ENCODE data around the gene TECPR1. TPM values are rescaled to one million over a fixed set of nuclear protein-coding genes. Genes with fewer than 3 reads are reported as not detected.

TECPR1 gene
- total and polyA plus RNA-seq, 2 experiments from 2014 or later, result 4.6 to 24.4 TPM

DNA sequence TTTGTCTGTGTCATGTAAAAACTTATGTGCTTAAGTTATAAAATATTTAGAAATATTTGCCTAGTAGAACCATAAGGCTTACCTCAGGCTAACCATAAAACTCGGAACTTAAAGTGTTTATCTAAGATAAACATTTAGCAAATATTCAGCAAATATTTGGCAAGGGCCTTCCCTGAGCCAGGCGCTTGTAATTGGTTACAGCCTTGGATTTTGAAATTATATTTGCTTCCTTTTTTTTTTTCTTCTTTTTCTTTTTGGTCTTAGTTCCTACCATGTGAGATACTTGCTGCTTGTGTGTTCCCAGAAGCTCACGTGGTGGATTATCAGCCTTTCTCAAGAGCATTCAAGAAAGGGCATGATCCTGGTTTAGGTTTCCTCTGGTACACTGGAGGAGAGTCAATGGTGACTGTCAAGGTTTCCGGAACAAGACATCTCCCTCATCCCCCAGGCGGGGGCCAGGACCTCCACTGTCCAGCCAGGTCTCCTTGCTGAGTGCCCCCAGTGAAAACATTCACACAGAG lies 24.3 kb upstream of the TECPR1 start:
- ATAC-seq (no peak), DNase-seq (ENCODE audit: low spot score) (no peak)
- H3K9me3 Mint-ChIP-seq, result no peaks in the 10 kb centered on the region
- TF ChIP-seq JUNB (IDR thresholded peaks at IDR 0.05; ENCODE audit: unreplicated experiment), result no peak
- TF ChIP-seq, protein P1, sequence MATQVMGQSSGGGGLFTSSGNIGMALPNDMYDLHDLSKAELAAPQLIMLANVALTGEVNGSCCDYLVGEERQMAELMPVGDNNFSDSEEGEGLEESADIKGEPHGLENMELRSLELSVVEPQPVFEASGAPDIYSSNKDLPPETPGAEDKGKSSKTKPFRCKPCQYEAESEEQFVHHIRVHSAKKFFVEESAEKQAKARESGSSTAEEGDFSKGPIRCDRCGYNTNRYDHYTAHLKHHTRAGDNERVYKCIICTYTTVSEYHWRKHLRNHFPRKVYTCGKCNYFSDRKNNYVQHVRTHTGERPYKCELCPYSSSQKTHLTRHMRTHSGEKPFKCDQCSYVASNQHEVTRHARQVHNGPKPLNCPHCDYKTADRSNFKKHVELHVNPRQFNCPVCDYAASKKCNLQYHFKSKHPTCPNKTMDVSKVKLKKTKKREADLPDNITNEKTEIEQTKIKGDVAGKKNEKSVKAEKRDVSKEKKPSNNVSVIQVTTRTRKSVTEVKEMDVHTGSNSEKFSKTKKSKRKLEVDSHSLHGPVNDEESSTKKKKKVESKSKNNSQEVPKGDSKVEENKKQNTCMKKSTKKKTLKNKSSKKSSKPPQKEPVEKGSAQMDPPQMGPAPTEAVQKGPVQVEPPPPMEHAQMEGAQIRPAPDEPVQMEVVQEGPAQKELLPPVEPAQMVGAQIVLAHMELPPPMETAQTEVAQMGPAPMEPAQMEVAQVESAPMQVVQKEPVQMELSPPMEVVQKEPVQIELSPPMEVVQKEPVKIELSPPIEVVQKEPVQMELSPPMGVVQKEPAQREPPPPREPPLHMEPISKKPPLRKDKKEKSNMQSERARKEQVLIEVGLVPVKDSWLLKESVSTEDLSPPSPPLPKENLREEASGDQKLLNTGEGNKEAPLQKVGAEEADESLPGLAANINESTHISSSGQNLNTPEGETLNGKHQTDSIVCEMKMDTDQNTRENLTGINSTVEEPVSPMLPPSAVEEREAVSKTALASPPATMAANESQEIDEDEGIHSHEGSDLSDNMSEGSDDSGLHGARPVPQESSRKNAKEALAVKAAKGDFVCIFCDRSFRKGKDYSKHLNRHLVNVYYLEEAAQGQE (IDR thresholded peaks at IDR 0.05; ENCODE audit: unreplicated experiment), result no peak
- TF ChIP-seq, protein P2, sequence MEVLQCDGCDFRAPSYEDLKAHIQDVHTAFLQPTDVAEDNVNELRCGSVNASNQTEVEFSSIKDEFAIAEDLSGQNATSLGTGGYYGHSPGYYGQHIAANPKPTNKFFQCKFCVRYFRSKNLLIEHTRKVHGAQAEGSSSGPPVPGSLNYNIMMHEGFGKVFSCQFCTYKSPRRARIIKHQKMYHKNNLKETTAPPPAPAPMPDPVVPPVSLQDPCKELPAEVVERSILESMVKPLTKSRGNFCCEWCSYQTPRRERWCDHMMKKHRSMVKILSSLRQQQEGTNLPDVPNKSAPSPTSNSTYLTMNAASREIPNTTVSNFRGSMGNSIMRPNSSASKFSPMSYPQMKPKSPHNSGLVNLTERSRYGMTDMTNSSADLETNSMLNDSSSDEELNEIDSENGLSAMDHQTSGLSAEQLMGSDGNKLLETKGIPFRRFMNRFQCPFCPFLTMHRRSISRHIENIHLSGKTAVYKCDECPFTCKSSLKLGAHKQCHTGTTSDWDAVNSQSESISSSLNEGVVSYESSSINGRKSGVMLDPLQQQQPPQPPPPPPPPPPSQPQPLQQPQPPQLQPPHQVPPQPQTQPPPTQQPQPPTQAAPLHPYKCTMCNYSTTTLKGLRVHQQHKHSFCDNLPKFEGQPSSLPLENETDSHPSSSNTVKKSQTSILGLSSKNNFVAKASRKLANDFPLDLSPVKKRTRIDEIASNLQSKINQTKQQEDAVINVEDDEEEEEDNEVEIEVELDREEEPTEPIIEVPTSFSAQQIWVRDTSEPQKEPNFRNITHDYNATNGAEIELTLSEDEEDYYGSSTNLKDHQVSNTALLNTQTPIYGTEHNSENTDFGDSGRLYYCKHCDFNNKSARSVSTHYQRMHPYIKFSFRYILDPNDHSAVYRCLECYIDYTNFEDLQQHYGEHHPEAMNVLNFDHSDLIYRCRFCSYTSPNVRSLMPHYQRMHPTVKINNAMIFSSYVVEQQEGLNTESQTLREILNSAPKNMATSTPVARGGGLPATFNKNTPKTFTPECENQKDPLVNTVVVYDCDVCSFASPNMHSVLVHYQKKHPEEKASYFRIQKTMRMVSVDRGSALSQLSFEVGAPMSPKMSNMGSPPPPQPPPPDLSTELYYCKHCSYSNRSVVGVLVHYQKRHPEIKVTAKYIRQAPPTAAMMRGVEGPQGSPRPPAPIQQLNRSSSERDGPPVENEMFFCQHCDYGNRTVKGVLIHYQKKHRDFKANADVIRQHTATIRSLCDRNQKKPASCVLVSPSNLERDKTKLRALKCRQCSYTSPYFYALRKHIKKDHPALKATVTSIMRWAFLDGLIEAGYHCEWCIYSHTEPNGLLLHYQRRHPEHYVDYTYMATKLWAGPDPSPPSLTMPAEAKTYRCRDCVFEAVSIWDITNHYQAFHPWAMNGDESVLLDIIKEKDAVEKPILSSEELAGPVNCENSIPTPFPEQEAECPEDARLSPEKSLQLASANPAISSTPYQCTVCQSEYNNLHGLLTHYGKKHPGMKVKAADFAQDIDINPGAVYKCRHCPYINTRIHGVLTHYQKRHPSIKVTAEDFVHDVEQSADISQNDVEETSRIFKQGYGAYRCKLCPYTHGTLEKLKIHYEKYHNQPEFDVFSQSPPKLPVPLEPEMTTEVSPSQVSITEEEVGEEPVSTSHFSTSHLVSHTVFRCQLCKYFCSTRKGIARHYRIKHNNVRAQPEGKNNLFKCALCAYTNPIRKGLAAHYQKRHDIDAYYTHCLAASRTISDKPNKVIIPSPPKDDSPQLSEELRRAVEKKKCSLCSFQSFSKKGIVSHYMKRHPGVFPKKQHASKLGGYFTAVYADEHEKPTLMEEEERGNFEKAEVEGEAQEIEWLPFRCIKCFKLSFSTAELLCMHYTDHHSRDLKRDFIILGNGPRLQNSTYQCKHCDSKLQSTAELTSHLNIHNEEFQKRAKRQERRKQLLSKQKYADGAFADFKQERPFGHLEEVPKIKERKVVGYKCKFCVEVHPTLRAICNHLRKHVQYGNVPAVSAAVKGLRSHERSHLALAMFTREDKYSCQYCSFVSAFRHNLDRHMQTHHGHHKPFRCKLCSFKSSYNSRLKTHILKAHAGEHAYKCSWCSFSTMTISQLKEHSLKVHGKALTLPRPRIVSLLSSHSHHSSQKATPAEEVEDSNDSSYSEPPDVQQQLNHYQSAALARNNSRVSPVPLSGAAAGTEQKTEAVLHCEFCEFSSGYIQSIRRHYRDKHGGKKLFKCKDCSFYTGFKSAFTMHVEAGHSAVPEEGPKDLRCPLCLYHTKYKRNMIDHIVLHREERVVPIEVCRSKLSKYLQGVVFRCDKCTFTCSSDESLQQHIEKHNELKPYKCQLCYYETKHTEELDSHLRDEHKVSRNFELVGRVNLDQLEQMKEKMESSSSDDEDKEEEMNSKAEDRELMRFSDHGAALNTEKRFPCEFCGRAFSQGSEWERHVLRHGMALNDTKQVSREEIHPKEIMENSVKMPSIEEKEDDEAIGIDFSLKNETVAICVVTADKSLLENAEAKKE (CRISPR knock-in tag; IDR thresholded peaks at IDR 0.05), result no peak
- TF ChIP-seq ZNF114 (CRISPR knock-in tag; IDR thresholded peaks at IDR 0.05), result no peak
- TF ChIP-seq EZH2 (IDR thresholded peaks at IDR 0.05; ENCODE audit: low read depth, unreplicated experiment), result no peak
- TF ChIP-seq NANOG (IDR thresholded peaks at IDR 0.05; ENCODE audit: borderline replicate concordance), result no peak
- no peak for TF ChIP-seq ZNF331 (CRISPR knock-in tag; IDR thresholded peaks at IDR 0.05; ENCODE audit: low read depth)
- no peak for TF ChIP-seq POLR2AphosphoS5 (IDR thresholded peaks at IDR 0.05; ENCODE audit: low read depth)
- no peak for TF ChIP-seq EZH2phosphoT487 (IDR thresholded peaks at IDR 0.05; ENCODE audit: unreplicated experiment)
- TF ChIP-seq, protein P3, sequence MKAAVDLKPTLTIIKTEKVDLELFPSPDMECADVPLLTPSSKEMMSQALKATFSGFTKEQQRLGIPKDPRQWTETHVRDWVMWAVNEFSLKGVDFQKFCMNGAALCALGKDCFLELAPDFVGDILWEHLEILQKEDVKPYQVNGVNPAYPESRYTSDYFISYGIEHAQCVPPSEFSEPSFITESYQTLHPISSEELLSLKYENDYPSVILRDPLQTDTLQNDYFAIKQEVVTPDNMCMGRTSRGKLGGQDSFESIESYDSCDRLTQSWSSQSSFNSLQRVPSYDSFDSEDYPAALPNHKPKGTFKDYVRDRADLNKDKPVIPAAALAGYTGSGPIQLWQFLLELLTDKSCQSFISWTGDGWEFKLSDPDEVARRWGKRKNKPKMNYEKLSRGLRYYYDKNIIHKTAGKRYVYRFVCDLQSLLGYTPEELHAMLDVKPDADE (IDR thresholded peaks at IDR 0.05), result no peak
- no peak for TF ChIP-seq STAT1 (IDR thresholded peaks at IDR 0.05; ENCODE audit: unreplicated experiment)
- no peak overlapping the region for H3K4me3 ChIP-seq
- no peaks in the 10 kb centered on the region for H3K27me3 ChIP-seq (ENCODE audit: insufficient read depth)
- H3K27ac Mint-ChIP-seq, result no peak overlapping the region
- peaks cover 9% of the 10 kb centered on the region; the same call in 2 of the 3 replicates for H3K4me1 Mint-ChIP-seq
- H3K36me3 Mint-ChIP-seq (ENCODE audit: low read depth), result no peaks in the 10 kb centered on the region
- no peaks in the 10 kb centered on the region for H3K4me1 ChIP-seq (ENCODE audit: insufficient read depth)
- H3F3A ChIP-seq (replicated peaks; ENCODE audit: low read depth), result 0 out of 2 replicates have a peak, but pooled peaks cover 4% of the 10 kb centered on the region
- peaks cover 14% of the 10 kb centered on the region for H3K27me3 Mint-ChIP-seq (ENCODE audit: insufficient read depth, low read depth, poor library complexity)
- H3K4me2 ChIP-seq, result no peak overlapping the region
- no peak overlapping the region for H3K27ac ChIP-seq (ENCODE audit: low read depth)
- no peaks in the 10 kb centered on the region for H4K20me1 ChIP-seq (replicated peaks; ENCODE audit: insufficient read depth)
- no peak overlapping the region for H3K4me3 Mint-ChIP-seq
- no peaks in the 10 kb centered on the region for H3K9me2 ChIP-seq (ENCODE audit: insufficient read depth)
- H3K79me2 ChIP-seq (replicated peaks; ENCODE audit: insufficient read depth), result no peaks in the 10 kb centered on the region
- H2AFZ ChIP-seq, result no peak overlapping the region
- H3K36me3 ChIP-seq (ENCODE audit: insufficient read depth), result no peaks in the 10 kb centered on the region

Data from GM23338 (cell line).